HG03521 (cell line): ENCODE data around the gene UBXN2A.

Experiments used
- ATAC-seq: cut with Tn5 transposase; IDR thresholded peaks from one replicate; pipeline ENCODE4 v1.9.1; 2021; ENCODE audit warnings: mild to moderate bottlenecking, moderate library complexity; ENCODE audit not compliant: unreplicated experiment

UBXN2A gene, protein sequence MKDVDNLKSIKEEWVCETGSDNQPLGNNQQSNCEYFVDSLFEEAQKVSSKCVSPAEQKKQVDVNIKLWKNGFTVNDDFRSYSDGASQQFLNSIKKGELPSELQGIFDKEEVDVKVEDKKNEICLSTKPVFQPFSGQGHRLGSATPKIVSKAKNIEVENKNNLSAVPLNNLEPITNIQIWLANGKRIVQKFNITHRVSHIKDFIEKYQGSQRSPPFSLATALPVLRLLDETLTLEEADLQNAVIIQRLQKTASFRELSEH

DNA sequence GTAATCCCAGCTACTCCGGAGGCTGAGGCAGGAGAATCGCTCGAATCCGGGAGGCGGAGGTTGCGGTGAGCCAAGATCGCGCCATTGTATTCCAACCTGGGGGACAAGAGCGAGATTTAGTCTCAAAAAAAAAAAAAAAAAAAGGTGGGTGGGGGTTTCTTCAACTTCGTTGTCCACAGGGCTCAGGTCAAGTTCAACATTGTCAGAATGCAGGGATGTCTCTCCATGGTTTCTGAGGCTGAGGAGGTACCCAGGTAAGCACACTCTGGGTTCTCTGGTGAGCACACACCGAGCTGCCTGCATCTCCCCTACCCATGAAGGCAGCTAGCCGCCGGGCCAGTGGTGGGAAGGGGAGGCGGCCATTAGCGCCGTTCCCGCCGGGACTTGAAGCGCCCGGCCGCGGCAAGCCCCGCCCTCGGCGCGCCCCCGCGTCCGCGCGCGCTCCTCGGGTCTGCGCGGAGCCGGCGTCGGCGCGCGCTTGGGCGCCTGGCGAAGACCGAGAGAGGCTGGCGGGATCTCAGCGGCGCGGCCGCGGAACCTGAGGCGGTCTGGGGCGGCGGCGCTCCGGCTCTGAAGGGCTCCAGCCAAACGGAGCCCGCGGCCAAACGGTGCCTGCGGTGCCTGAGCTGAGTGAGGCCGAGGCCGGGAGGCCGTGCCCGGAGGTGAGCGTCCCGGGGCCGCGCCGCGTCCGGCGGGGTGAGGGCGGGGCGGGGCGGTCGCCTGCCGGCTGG, at the start of gene UBXN2A:
TSS of gene UBXN2A (plus strand) at position 477 of the 731 bp plus-strand sequence. CDS start 17,852 bp downstream, outside the sequence.
- peak; percentile 76 for ATAC-seq

DNA sequence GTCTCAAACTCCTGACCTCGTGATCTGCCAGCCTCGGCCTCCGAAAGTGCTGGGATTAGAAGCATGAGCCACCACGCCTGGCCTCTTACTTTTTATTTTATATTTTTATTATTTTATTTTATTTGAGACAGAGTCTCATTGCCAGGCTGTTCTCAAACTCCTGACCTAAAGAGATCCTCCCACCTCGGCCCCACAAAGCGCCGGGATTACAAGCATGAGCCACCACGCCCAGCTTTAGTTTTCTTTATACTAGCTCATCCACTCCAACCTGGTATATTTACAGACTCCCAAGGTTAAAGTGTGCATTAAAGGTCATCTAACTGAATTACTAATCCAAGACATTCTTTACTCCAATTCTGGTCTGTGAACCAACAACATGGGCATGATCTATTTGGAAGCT, 40.1 kb upstream of the UBXN2A start:
- no peak for ATAC-seq

DNA sequence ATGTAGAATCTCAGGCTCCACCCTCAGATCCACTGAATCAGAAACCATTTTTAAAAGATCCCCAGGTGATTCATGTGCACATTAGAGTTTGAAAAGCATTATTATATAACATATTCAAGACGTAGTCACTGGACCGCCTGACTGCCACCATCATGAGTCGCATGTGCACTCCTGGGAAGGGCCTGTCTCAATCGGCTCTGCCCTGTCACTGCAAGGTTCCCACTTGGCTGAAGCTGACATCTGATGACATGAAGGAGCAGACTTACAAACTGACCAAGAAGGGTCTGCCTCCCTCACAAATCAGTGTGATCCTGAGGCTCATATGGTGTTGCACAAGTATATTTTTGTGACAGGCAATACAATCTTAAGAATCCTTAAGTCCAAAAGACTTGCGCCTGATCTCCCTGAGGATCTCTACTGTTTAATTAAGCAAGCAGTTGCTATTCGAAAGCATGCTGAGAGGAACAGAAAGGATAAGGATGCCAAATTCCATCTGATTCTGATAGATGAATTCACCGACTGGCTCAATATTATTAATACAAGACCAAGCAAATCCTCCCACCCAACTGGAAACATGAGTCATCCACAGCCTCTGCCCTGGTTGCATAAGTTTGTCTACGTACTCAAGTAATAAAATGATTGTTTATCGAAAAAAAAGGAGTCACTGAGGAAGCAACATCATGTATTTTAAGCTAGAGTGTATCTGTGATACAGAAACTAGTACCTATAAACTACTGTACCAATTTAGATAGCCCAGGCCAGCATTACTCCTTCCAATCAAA, 39.5 kb upstream of the UBXN2A start:
- ATAC-seq, result no peak

DNA sequence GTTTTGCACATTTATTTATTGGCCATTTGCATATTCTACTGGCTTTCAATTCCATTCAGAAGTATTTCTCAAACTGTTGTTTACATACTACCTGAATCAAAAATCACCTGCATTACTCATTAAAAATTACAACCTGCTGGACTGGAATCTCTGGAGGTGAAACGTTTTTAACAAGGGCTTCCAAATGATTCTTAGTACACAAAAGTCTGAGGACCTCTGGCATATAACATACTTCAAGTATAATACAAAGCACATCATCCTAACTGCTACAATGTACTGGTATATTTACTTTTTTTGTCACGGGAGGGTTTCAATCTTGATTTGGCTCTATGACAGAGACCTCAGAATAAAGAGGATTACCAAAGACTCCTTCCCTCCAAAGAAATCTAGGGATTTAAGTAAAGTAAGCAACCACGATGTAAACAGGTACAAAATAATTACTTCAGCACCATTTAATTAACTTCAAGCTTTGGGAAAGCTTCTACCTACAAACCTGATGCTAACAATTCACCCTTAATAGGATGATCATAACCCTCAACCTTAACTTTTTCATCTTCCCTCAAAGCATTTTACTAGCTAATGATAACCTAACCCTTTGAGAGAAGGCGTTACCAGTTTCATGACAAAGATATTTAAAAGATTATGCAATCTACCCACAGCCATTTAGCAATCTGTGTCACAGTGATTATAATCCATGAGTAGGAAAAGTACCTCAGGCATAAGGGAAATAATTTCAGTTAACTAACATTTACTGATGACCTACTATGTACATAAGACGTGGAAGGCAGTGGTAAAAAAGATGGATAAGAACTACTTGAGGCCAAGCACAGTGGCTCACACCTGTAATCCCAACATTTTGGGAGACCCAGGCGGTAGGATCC, 38.1 kb upstream of the UBXN2A start:
- ATAC-seq, result no peak

DNA sequence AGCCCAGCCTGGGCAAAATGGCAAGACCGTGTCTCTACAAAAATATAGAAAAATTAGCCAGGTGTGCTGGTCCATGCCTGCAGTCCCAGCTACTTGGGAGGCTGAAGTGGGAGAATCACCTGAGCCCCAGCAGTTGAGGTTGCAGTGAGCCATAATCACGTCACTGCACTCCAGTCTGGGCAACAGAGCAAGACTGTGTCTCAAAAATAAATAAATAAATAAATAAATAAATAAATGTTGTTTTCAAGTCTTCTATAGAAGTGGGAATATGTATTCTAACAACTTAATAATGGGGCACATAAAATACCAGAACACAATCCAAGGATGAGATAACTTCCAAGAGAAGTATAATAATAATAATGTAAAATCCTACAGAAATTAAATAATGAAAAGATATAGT, 37.2 kb upstream of the UBXN2A start:
- no peak for ATAC-seq

DNA sequence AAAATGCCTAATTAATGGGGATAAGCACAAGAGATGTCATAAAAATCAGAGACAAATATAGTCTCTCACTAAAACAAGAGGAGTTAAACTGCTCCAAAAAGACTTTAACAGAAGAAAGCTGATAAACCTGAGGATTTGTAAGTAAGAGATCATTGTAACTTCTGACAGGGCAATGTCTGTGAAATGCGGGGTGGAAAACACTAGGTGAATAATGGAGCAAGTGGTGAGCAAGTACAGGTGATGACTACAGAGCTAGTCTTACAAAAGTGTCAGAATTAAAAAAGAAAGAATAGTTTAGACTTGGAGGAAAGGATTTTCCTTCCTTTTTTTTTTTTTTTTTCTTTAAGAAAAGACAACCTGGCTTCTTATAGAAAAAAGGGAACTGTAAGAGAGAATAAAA, 36.0 kb upstream of the UBXN2A start:
- no peak for ATAC-seq

DNA sequence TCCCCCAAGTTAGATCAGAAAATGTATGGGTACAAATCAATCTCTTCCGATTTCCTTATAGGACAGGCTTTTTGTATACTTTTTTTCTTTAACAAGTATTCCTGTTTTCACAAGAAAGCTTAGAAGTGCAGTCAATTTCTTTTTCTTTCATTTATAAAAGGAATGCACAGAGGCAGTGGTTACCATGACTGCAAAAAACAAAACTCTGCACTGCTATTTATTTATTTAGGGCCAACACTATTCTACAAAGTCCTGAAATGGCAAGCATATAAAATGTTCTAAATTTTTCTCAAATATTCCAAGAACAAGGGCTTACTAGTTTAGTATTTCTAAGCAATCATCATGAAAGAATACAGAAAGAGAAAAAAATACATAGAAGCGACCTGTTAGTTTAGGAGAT, 35.6 kb upstream of the UBXN2A start:
- no peak for ATAC-seq

DNA sequence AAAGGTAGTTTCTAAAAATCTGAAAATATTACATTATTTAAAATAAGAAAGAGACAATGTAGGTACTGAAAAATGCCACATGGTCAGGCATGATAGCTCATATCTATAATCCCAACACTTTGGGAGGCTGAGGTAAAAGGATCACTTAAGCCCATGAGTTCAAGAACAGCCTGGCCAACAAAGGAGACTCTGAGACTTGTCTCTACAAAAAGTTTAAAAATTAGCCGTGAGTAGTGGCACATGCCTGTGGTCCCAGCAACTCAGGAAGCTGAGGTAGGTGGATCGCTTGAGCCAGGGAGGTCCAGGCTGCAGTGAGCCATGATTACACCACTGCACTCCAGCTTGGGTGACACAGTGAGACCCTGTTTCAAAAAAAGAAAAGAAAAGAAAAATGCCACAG, 35.1 kb upstream of the UBXN2A start:
- no peak for ATAC-seq

DNA sequence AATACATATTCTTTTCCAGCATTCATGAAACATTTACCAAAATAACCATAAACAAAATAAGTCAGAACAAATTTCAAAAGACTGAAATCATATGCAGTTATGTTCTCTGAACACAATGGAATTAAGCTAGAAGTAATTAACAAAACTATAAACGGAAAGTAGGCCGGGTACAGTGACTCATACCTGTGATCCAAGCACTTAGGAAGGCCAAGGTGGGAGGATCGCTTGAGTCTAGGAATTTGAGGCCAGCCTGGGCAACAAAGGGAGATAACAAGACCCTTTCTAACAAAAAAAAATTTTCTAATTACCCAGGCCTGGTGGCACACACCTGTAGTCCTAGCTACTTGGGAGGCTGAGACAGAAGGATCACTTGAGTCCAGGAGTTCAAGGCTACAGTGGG, 28.2 kb upstream of the UBXN2A start:
- no peak for ATAC-seq

DNA sequence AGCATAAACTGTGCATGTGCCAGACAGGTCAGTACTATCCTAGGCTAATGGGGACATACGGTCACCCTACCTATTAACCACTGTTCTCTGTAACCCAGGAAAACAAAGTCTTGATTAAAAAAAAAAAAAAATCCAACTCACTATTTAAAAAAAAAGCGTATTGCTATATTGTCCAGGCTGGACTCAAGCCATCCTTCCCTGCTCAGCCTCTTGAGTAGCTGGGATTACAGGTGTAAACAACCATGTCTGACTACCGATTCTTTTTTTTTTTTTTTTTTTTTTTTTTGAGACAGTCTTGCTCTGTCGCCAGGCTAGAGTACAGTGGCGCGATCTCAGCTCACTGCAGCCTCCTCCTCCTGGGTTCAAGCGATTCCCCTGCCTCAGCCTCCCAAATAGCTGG, 24.9 kb upstream of the UBXN2A start:
- no peak for ATAC-seq

DNA sequence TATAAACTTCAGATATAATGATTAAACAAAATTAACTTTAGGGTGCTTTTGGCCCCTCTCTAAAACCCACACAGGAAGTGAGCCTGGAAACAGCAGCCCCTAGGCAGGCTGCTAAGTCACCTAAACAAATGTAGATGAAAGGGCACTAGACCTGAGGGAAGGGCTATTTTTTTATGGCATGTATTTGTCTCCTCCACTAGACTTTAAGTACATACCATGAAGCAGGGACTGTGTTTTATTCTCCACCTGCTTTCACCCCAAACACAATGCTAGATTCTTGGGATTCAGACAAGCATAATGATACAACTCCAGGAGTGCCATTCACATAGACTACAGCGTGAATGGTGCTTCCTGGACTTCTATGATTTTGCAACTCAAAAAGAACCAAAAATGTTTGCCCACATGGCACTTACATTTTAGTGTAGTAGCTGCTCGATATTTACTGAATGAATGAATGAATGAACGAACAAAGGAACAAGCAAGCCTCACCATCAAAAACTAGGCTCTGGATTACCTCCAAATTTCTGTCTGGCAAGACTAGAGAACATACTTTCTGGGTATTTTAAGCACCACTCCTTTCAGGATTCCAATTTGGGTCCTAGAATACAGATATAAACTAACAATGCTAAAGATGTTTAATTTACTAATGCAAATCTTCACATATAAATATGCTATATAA, 23.4 kb upstream of the UBXN2A start:
- no peak for ATAC-seq

DNA sequence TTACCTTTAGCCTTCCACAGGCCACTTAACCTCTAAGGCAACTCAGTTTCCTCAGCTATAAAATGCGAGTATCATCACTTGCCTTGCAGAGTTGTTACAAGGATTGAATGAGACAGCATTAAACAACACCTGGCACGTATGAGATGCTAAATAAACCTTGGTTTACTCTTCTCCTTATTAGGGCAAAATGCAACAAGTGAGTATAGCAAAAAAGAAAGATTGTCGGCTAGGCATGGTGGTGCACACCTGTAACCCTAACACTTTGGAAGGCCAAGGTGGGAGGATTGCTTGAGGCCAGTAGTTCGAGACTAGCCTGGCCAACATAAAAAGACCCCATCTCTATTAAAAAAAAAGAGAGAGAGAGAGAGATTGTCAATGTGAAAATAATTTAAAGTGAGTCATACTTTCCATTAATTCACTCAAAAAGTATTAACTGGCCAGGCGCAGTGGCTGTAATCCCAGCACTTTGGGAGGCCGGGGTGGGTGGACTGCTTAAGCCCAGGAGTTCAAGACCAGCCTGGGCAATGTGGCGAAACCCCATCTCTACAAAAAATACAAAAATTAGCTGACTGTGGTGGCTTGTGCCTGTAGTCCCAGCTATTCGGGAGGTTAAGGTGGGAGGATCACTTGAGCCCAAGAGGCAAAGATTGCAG, 21.3 kb upstream of the UBXN2A start:
- ATAC-seq, result no peak

DNA sequence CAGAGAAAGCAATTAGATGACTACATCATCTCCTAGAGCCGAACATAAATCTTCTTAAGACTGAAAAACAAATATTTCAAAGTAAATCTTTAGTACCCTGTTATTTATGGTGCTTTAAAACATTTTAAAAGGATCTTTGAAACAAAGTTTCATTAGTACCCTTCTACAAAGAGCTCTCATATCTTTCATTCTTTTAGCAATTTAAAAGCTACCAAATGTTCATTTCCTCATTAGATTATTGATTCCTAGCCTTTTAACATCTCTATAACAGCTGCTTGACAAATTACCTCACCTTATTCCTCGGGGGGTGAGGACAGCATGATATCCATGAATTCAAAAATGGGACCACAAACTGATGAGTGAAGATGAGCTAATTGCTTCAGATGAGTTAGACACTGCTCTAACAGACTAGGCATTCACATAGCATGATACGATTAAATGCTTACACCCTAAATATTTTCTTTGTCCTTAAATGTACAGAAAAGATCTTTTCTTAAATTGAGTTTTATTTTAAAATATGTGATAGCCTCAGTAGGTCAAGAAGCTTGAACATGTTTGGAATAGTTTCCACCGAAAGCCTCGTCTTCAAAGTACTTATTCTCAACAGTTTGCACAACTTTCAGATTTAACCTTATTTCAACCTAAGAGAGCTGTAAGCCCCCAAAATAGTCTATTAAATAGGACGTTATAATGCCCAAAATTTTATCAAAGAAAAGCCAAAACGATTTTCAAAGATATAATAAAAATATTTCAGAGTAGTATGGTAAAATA, 15.5 kb upstream of the UBXN2A start:
- no peak for ATAC-seq

DNA sequence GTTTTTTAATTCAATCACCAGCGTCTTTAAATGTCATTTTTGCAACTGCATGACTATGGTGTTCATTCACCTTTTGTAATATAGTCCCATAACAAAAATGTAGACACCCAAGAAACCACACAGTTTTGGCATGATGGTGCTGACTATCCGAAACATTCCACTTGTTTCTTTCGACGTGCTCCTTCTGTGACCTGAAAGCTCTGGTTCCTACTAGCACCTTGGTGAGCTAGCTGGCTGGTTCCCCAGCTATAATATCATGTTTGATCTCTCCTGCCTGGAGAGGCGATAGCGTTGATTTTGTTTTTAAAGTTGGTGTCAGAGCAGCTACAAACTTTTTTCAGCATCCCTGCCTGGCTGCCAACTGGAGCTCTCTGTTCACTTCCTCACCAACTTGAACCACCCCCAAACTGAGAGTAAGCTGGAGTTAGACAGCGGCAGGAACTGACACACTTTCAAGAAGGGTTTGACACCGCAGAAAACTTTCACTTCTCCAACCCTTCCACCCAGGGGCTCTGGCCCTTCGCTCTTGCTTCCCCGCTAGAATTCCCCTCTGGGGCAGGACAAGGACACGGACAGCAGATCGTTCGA, 14.5 kb upstream of the UBXN2A start:
- peak; percentile 38 for ATAC-seq

DNA sequence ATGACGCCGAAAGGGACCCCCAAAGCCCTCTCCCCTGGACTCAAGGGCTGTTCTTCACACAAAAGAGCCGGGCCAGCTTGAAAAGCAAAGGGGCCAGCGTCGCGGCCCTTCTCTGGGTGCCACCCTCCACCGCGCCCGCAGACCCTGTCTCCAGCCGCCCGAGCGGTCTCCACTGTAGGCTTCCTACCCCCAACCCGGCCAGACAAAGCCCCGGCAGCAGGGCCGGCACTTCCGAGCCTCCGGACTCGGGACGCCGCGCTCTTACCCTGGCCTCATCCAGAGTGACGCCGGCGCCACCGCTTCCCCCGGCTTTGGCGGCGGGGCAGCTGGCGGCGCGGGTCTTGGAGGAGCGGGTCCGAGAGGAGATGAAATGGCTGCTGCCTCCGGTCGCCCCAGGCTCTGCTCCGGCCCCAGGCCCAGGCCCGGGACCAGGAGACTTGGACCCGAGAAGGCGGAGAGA, 13.9 kb upstream of the UBXN2A start:
- peak; percentile 14 for ATAC-seq

DNA sequence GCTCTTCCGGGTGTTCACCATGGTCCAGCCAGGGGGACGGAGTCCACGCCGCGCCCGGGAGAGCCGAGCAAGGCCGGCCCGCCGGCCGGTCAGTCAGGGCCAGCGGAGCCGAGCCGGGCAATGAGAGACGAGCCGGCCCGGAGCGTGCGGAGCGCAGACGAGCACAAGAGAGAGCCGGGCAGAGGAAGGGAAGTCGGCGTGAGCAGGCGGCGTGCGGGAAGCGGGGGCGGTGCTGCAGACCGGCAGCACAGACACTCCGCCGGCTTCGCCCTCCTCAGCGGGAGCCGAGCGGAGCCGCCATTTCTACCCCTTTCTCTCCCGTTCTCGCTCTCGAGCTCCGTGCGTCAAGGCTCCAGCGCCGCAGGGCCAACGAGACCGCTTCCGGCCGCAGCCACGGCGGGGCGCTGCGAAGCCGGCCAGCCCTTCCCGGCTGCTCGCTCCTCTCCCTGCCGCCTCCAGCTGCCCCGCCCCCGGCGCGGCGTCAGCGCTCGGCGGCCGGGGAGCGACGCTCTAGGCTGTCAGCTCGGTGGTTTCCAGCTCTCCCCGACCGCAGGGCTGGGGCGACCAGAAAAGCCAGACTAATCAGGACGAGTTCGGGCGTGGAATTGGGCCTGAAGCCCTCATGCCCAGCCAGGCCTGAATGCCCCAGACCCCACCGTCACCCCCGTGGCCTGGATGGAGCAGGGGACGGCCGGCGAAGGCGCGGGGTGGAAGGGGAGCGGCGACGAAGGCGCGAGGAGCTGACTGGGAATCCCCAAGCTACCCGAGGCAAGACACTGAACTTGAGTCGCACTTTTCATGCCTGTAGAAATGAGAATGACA, 13.3 kb upstream of the UBXN2A start, which contains the start of gene ATAD2B:
TSS of gene ATAD2B (minus strand) at position 374 of the 822 bp plus-strand sequence. CDS start at position 21, 353 bp downstream.
- ATAC-seq, result peak; percentile 81

DNA sequence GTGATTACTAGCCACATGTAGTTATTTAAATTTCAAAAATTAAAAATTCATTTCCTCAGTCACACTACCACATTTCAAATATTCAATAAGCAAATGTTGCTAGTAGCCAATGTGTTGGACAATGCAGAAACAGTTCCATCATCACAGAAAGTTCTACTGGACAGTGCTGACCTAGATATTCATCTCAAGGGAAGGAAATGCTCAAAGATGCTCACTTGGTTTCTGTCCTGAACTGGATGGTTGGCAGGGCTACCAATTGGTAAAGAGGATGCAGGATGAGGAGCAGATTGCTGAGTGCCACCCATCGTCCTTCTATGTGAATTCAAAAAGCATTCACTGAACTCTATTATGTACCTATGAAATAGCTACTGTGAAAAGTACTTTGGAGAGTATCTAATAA, 6.0 kb upstream of the UBXN2A start:
- ATAC-seq, result no peak
